Heart left ventricle (tissue), 13 donors: Measurements from ENCODE around the gene PSMC5.

Source experiments
- CTCF ChIP-seq, 12 donors: fragments of 200-600 bp; sonication (generic) in 4 of 12; IDR thresholded peaks; one replicate each; pipeline versions ENCODE4 v1.5.0 to v1.8.0; 2018 to 2022; ENCODE audit warnings: antibody characterized with exemption in 12 of 12, mild to moderate bottlenecking in 5 of 12
- POLR2A ChIP-seq, 2 donors: fragments of 450-650 bp; IDR thresholded peaks; one replicate each; pipeline ENCODE4 v1.6.1; 2017; ENCODE audit warnings: antibody characterized with exemption in 2 of 2, mild to moderate bottlenecking in 2 of 2, moderate library complexity in 2 of 2
- donor health status: ischemic (EF 13 %, LVEDD 7.1; RV severe dilation, severe dysfunction).
- donor health status: DM: no; HTN: yes; CAD: no.
- donor health status: DM: no; HTN: no; CAD: no.
- donor health status: ischemic (EF 25% LVEDD 6.9; RV normal size, moderate dysfunction).
- donor health status: ischemic (EF 25% LVEDD 5.7; RV mildly dilated, moderate dysfunction).
- donor health status: ischemic (EF 35%, LVEDD 5.7; RV mildly dilated, moderate dysfunction).
- donor health status: nonischemic (EF 11% LVEDD 7.7; RV severe dilation, severe dysfunction).
- donor health status: DM: yes; HTN: yes; CAD: no.
- donor health status: PGD.
- donor health status: ischemic (EF 29% LVEDD 5.4; RV normal size, mild dysfunction).
- donor health status: nonischemic (EF 23%, LVEDD 6.1; RV moderate dilation, normal function).

- TF ChIP-seq POLR2A (IDR thresholded peaks at IDR 0.05) = no peak
- no peak for TF ChIP-seq CTCF (IDR thresholded peaks at IDR 0.05)
Measured at GRCh38 chr17:63854709-63855108, 27.5 kb downstream of the PSMC5 start.
